ENCODE results near the gene ADAMTSL1. TPM values are rescaled to one million over a fixed set of nuclear protein-coding genes. Genes with fewer than 3 reads are reported as not detected.

ADAMTSL1 gene
- total RNA-seq, 1 experiment from 2014 or later, result 1.2 TPM

- TF ChIP-seq CTCF (conservative IDR thresholded peaks at IDR 0.05), result no peak
Measured at GRCh38 chr9:18433620-18434019, 40.3 kb upstream of the ADAMTSL1 start.

More at GRCh38 chr9:18433620-18434019, 40.3 kb upstream of the ADAMTSL1 start:
- Histone ChIP-seq H3K23ac (ENCODE audit: insufficient read length, low read depth, low read length) (no peak overlapping the region), H3K79me2 (ENCODE audit: insufficient read depth, low read length) (no peaks in the 10 kb centered on the region), H3K4me2 (ENCODE audit: insufficient read depth, insufficient read length, low read length) (no peak overlapping the region), H4K5ac (ENCODE audit: insufficient read length, low read depth, low read length) (no peak overlapping the region), H2AFZ (ENCODE audit: low read length) (no peak overlapping the region), H2BK12ac (ENCODE audit: insufficient read length, low read depth, low read length) (no peak overlapping the region), H4K20me1 (ENCODE audit: control insufficient read depth, insufficient read depth, insufficient read length) (no peaks in the 10 kb centered on the region), H3K27me3 (ENCODE audit: insufficient read depth, low read length) (no peaks in the 10 kb centered on the region), H2AK5ac (ENCODE audit: insufficient read length, low read length) (no peak overlapping the region), H2BK15ac (ENCODE audit: low read depth, low read length) (no peak overlapping the region), H2BK120ac (ENCODE audit: low read depth, low read length, poor library complexity, severe bottlenecking) (no peak overlapping the region), H3K14ac (ENCODE audit: insufficient read depth, low read length) (no peak overlapping the region), H3K9me3 (ENCODE audit: control insufficient read depth, low read depth, low read length) (no peaks in the 10 kb centered on the region), H3K4ac (ENCODE audit: low read depth, low read length) (no peak overlapping the region), H2BK5ac (ENCODE audit: insufficient read length, low read length) (no peak overlapping the region), H3T11ph (ENCODE audit: low read length) (no peak overlapping the region), H3K27ac (ENCODE audit: insufficient read length, low read depth, low read length) (no peak overlapping the region), H4K8ac (replicated peaks; ENCODE audit: insufficient read length, low read depth, low read length) (no peak overlapping the region), H3K18ac (ENCODE audit: insufficient read length, low read depth, low read length) (no peak overlapping the region), H3K56ac (ENCODE audit: insufficient read length, low read depth, low read length) (no peak overlapping the region), H3K4me1 (ENCODE audit: insufficient read depth, low read length) (no peaks in the 10 kb centered on the region), H3K9ac (ENCODE audit: extremely low read depth, insufficient read length, low read length) (no peak overlapping the region), H4K91ac (ENCODE audit: insufficient read length, low read depth, low read length) (no peak overlapping the region), H2BK20ac (ENCODE audit: low read depth, low read length, poor library complexity, severe bottlenecking) (no peak overlapping the region), H3K79me1 (ENCODE audit: insufficient read depth, low read depth, low read length, poor library complexity, severe bottlenecking) (no peaks in the 10 kb centered on the region), H3K23me2 (ENCODE audit: insufficient read length, low read depth, low read length, poor library complexity, severe bottlenecking) (no peaks in the 10 kb centered on the region)
- Mint-ChIP-seq H3K36me3 (ENCODE audit: insufficient read depth in 1 of 3, low read depth in 3 of 3) (no peaks in the 10 kb centered on the region), H3K27me3 (ENCODE audit: low read depth) (peaks cover 19% of the 10 kb centered on the region), H3K9me3 (no peaks in the 10 kb centered on the region), H3K27ac (no peak overlapping the region), H3K4me3 (no peak overlapping the region), H3K4me1 (peaks cover 10 to 12% of the 10 kb centered on the region in 2 experiments)
- DNase-seq, result no peak

Data from H9 (cell line).